CD4-positive, alpha-beta T cell (primary cell): ENCODE data around the gene ZNHIT6. TPM values are rescaled to one million over a fixed set of nuclear protein-coding genes. Genes with fewer than 3 reads are reported as not detected.

Source experiments
- ATAC-seq: fragments of 200-7000 bp; cut with Tn5 transposase; one replicate; pipeline ENCODE4 v1.10.0; 2022; ENCODE audit warnings: mild to moderate bottlenecking; ENCODE audit not compliant: poor library complexity
- CTCF ChIA-PET: fragments of 350-600 bp; sonication (Branson Sonifier 250); formaldehyde crosslinking; loops from one replicate; lab custom pipeline; 2021; ENCODE audit warnings: antibody characterized with exemption, inconsistent platforms; lab: Charles Lee
- POLR2A ChIA-PET: fragments of 350-600 bp; sonication (Branson Sonifier 250); formaldehyde crosslinking; loops from one replicate; lab custom pipeline; 2021; ENCODE audit warnings: antibody characterized with exemption, inconsistent platforms; lab: Charles Lee
- DNase-seq, 14 experiments: peaks; one replicate each; pipeline ENCODE4 v3.0.0-alpha.2; 2013 to 2020; ENCODE audit warnings: mixed read lengths in 2 of 14
- H3K27ac ChIP-seq, 2 donors: one replicate each; pipeline versions ENCODE4 v1.5.1 to v1.7.0; 2013; ENCODE audit warnings: low read length in 2 of 2, low read depth in 1 of 2, mild to moderate bottlenecking in 1 of 2
- H3K27me3 ChIP-seq, 2 experiments: 1 replicate in 1 of 2; 2 replicates in 1 of 2; pipeline versions ENCODE4 v1.6.1 to v1.7.0; 2013; ENCODE audit warnings: low read length in 2 of 2, control low read depth in 1 of 2, mild to moderate bottlenecking in 1 of 2, moderate library complexity in 1 of 2; ENCODE audit not compliant: insufficient read depth in 2 of 2, control insufficient read depth in 1 of 2
- H3K36me3 ChIP-seq: one replicate; pipeline ENCODE4 v1.6.1; 2013; ENCODE audit warnings: low read length, control low read depth; ENCODE audit not compliant: insufficient read depth
- H3K4me1 ChIP-seq: one replicate; pipeline ENCODE4 v1.6.1; 2013; ENCODE audit warnings: low read length, control low read depth; ENCODE audit not compliant: insufficient read depth
- H3K4me3 ChIP-seq: one replicate; pipeline ENCODE4 v1.5.1; 2013; ENCODE audit warnings: mild to moderate bottlenecking, low read length, moderate library complexity
- H3K9me3 ChIP-seq, 2 experiments: 1 replicate in 1 of 2; 2 replicates in 1 of 2; pipeline versions ENCODE4 v1.6.1 to v1.7.0; 2013; ENCODE audit warnings: low read length in 2 of 2, mild to moderate bottlenecking in 2 of 2, control low read depth in 1 of 2, moderate library complexity in 1 of 2; ENCODE audit not compliant: control insufficient read depth in 1 of 2, insufficient read depth in 1 of 2
- H3K27ac Mint-ChIP-seq: one replicate; pipeline ENCODE4 v1.8.0; 2020; ENCODE audit warnings: mixed read lengths
- H3K27me3 Mint-ChIP-seq: one replicate; pipeline ENCODE4 v1.8.0; 2021; ENCODE audit warnings: mixed read lengths
- H3K36me3 Mint-ChIP-seq: one replicate; pipeline ENCODE4 v1.8.0; 2021; ENCODE audit warnings: low read depth, mixed read lengths
- H3K4me1 Mint-ChIP-seq: one replicate; pipeline ENCODE4 v1.8.0; 2021; ENCODE audit warnings: low read depth, mixed read lengths
- H3K4me3 Mint-ChIP-seq: one replicate; pipeline ENCODE4 v1.8.0; 2020; ENCODE audit warnings: mild to moderate bottlenecking, mixed read lengths
- H3K9me3 Mint-ChIP-seq: one replicate; pipeline ENCODE4 v1.8.0; 2020; ENCODE audit warnings: mixed read lengths
- CTCF ChIP-seq: fragments of 200-600 bp; IDR thresholded peaks from one replicate; pipeline ENCODE4 v1.8.0; 2022; ENCODE audit warnings: antibody characterized with exemption, mild to moderate bottlenecking
- intact Hi-C, 2 experiments: fragments of 100-400 bp; cut with DNase I in 1 of 2; cut with micrococcal nuclease in 1 of 2; formaldehyde crosslinking; loops; one replicate each; pipeline versions ENCODE4 v1.15.1 to v1.9.0; 2023 to 2025; cut with DNase I, micrococcal nuclease
- total RNA-seq, 174 experiments: library from RNA in 2 of 174; stranded (reverse) in 2 of 174; gene quantifications; one replicate each; pipeline ENCODE4 v1.2.3 and lab custom pipeline; 2021 to 2026

ZNHIT6 gene
- total RNA-seq, 2 experiments from 2014 or later, result 10.4 to 10.8 TPM

- Histone ChIP-seq H3K4me3 (no peak overlapping the region), H3K4me1 (no peaks in the 10 kb centered on the region), H3K36me3 (no peaks in the 10 kb centered on the region), H3K27me3 (no peaks in the 10 kb centered on the region), H3K9me3 (peaks cover 0 to 6% of the 10 kb centered on the region in 2 experiments), H3K27ac (no peak overlapping the region)
- ATAC-seq (no peak), DNase-seq (no peak)
- H3K36me3 Mint-ChIP-seq, result peaks cover 4% of the 10 kb centered on the region
- CTCF ChIA-PET, result no interaction called here
- H3K27me3 Mint-ChIP-seq, result no peaks in the 10 kb centered on the region
- no peak overlapping the region for H3K4me3 Mint-ChIP-seq
- no peak for TF ChIP-seq CTCF
- intact Hi-C loops, result no loop called here
- no peak overlapping the region for H3K27ac Mint-ChIP-seq
- no peaks in the 10 kb centered on the region for H3K4me1 Mint-ChIP-seq
- POLR2A ChIA-PET, result no interaction called here
- peaks cover 3% of the 10 kb centered on the region for H3K9me3 Mint-ChIP-seq
Measured at GRCh38 chr1:85612704-85613361, 95.4 kb downstream of the ZNHIT6 start.

DNA sequence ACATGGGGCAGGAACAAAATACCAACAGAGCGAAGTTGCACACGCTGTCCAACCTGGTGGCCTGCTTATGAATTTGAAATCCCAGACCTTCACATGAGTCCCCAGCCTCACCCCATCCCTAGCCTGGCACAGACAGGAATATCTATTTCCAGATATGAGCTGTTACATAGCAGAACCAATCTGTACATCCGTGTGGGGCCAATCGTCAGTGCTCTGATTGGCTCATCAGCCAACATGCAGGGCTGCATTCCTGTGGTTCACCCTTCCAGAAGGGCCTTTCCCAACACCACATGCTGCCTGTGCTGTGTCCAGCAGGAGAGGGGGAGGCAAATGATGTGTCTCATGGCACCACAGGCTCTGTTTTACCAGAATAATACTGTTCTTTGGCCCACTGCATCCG is 96.4 kb downstream of the ZNHIT6 start:
- no peaks in the 10 kb centered on the region for H3K9me3 Mint-ChIP-seq
- no peak for TF ChIP-seq CTCF
- no peaks in the 10 kb centered on the region for H3K4me1 Mint-ChIP-seq
- Histone ChIP-seq H3K36me3 (no peaks in the 10 kb centered on the region), H3K27ac (no peak overlapping the region), H3K27me3 (no peaks in the 10 kb centered on the region), H3K4me3 (no peak overlapping the region), H3K9me3 (peaks cover 0 to 6% of the 10 kb centered on the region in 2 experiments), H3K4me1 (no peaks in the 10 kb centered on the region)
- no peaks in the 10 kb centered on the region for H3K36me3 Mint-ChIP-seq
- intact Hi-C loops, result no loop called here
- DNase-seq (no peak), ATAC-seq (no peak)
- CTCF ChIA-PET, result no interaction called here
- H3K27me3 Mint-ChIP-seq, result no peaks in the 10 kb centered on the region
- H3K4me3 Mint-ChIP-seq, result no peak overlapping the region
- POLR2A ChIA-PET, result no interaction called here
- no peak overlapping the region for H3K27ac Mint-ChIP-seq

DNA sequence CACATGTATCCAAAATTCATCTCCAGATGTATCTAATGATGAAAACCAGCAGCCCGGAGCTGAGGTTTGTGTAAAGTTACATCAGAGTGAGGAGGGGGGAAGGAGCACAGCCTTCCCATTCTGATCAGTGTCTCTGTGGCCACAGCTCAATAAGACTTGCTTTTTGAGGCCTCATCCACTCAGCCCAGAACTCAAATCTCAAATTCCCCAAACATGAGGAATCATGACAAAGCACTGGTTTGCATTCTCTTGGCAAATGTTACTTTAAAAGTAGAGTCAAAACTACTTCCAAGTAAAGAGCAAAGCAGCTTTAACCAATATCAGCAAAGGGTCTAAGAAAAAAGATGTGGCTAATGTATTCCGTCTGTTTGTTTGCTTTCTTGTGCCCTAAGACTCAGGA is 96.8 kb downstream of the ZNHIT6 start:
- Histone ChIP-seq H3K36me3 (no peaks in the 10 kb centered on the region), H3K9me3 (peaks cover 0 to 4% of the 10 kb centered on the region in 2 experiments), H3K4me1 (no peaks in the 10 kb centered on the region), H3K27ac (no peak overlapping the region), H3K4me3 (no peak overlapping the region), H3K27me3 (no peaks in the 10 kb centered on the region)
- ChIA-PET CTCF (no interaction called here), POLR2A (no interaction called here)
- no peaks in the 10 kb centered on the region for H3K9me3 Mint-ChIP-seq
- no peak for TF ChIP-seq CTCF
- H3K27ac Mint-ChIP-seq, result no peak overlapping the region
- intact Hi-C loops, result no loop called here
- H3K4me1 Mint-ChIP-seq, result no peaks in the 10 kb centered on the region
- DNase-seq (no peak), ATAC-seq (no peak)
- H3K27me3 Mint-ChIP-seq, result no peaks in the 10 kb centered on the region
- no peak overlapping the region for H3K4me3 Mint-ChIP-seq
- no peaks in the 10 kb centered on the region for H3K36me3 Mint-ChIP-seq
